Measurements from ENCODE around the gene PRAC2. TPM values are rescaled to one million over a fixed set of nuclear protein-coding genes. Genes with fewer than 3 reads are reported as not detected.

The PRAC2 gene
- polyA plus RNA-seq, 1 experiment, result not detected

DNA sequence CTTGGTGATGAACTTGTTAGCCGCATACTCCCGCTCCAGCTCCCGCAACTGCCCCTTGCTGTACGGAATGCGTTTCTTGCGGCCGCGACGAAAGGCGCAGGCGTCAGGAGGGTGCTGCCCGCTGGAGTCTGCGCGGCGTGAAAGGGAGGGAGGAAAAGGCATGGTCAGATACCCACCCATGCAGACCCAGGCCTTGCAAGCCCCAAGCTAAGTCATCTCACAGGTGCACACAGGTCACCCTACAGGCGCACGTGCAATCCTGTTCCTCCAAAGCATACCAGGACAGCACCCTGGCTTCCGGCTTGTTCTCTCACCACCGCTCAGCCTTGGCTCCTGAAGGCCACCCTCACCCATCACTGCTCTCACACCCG lies 3.9 kb downstream of the PRAC2 start:
- Histone ChIP-seq H3K4me3 (ENCODE audit: low read depth, low read length) (no peak overlapping the region), H3K9me3 (ENCODE audit: control insufficient read depth, insufficient read depth, low read length) (no peaks in the 10 kb centered on the region; the same call in 1 of the 2 replicates), H3K27ac (ENCODE audit: low read depth, low read length) (no peak overlapping the region), H3K27me3 (ENCODE audit: control insufficient read depth, insufficient read depth, low read length) (peaks cover 96% of the 10 kb centered on the region)
- TF ChIP-seq CTCF (IDR thresholded peaks at IDR 0.05; ENCODE audit: low read depth, low read length), result no peak
- no peak for DNase-seq (ENCODE audit: low read depth, low spot score)
- ChIA-PET POLR2A (interaction anchor here (0.6 kb wide), 1 partner anchor 937 kb away, joined by 4 read pairs; no protein-coding TSS in a partner anchor), CTCF (interaction anchor here (1.0 to 5.6 kb wide), 2 partner anchors 9 to 64 kb away, joined by 4 to 102 read pairs; no protein-coding TSS in a partner anchor)

GRCh38 chr17:48727415-48728175 lies 4.6 kb downstream of the PRAC2 start:
- DNase-seq (ENCODE audit: low read depth, low spot score), result no peak
- CTCF ChIA-PET, result interaction anchor here (1.2 to 5.6 kb wide), 2 partner anchors 63 kb away, joined by 3 to 102 read pairs; no protein-coding TSS in a partner anchor
- Histone ChIP-seq H3K9me3 (ENCODE audit: control insufficient read depth, insufficient read depth, low read length) (no peaks in the 10 kb centered on the region; the same call in 1 of the 2 replicates), H3K27ac (ENCODE audit: low read depth, low read length) (no peak overlapping the region), H3K4me3 (ENCODE audit: low read depth, low read length) (no peak overlapping the region), H3K27me3 (ENCODE audit: control insufficient read depth, insufficient read depth, low read length) (peaks cover 94% of the 10 kb centered on the region)
- TF ChIP-seq CTCF (IDR thresholded peaks at IDR 0.05; ENCODE audit: low read depth, low read length), result no peak
- POLR2A ChIA-PET, result no interaction called here

DNA sequence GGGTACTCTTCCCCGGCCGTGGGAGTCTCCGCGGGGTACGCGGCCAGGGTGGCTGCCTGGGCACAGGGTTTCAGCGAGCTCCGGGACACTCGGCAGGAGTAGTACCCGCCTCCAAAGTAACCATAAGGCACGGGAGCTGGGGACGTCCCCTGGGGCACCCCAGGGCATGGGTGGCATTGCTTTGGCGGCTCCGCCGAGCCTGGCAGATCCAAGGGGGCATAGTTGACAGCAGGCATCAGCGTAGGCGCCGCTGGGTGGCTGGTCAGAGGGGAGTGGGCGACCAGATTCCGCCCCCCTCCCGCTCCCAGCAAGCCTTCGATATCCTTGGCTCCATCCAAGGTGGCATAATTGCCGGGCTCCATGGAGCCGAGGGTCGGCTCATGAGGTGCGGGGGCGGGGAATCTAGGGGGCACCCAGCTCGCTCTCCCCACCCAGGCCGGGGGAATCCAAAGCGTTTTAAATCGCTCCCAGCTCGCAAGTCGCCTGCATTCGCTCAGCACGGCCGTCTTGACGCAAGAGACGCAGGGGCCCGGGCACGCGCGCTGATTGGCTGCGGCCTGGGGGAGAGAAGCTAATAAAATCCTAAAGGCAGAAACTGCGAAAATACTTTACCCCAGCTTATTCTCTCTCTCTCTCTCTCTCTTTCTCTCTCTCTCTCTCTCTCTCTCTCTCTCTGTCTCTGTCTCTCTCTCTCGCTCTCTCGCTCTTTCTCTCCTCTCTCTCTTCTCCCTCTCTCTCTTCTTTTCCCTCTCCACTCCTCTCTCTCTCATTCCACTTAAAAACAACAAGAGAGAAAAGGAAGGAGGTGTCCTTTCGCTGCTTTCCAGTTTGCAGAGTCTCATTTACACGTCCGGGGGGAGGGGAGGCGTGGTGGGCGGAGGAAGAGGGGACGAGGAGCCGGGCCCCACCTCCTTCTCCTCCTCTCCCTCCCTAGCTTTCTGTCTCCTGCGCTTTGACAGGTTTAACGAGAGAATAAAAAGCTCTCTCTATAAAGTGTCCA lies 5.5 kb downstream of the PRAC2 start, which contains the start of gene HOXB13:
HOXB13 (minus strand) TSS at position 519 of the 1,000 bp plus-strand sequence; CDS start at position 362, 157 bp downstream.
- H3K9me3 ChIP-seq (ENCODE audit: control insufficient read depth, insufficient read depth, low read length), result no peaks in the 10 kb centered on the region; the same call in 1 of the 2 replicates
- H3K27ac ChIP-seq (ENCODE audit: low read depth, low read length), result no peak within 1 kb of the TSS
- CTCF ChIA-PET, result interaction anchor here (1.2 kb wide), 1 partner anchor 62 kb away, joined by 3 read pairs; no protein-coding TSS in a partner anchor
- no peak for DNase-seq (ENCODE audit: low read depth, low spot score)
- H3K27me3 ChIP-seq (ENCODE audit: control insufficient read depth, insufficient read depth, low read length), result peaks cover 94% of the 10 kb centered on the region
- TF ChIP-seq CTCF (IDR thresholded peaks at IDR 0.05; ENCODE audit: low read depth, low read length), result no peak
- H3K4me3 ChIP-seq (ENCODE audit: low read depth, low read length), result no peak within 1 kb of the TSS; the same call in 1 of the 2 replicates
- POLR2A ChIA-PET, result interaction anchor here (0.6 kb wide), 1 partner anchor 17 kb away, joined by 4 read pairs; no protein-coding TSS in a partner anchor

DNA sequence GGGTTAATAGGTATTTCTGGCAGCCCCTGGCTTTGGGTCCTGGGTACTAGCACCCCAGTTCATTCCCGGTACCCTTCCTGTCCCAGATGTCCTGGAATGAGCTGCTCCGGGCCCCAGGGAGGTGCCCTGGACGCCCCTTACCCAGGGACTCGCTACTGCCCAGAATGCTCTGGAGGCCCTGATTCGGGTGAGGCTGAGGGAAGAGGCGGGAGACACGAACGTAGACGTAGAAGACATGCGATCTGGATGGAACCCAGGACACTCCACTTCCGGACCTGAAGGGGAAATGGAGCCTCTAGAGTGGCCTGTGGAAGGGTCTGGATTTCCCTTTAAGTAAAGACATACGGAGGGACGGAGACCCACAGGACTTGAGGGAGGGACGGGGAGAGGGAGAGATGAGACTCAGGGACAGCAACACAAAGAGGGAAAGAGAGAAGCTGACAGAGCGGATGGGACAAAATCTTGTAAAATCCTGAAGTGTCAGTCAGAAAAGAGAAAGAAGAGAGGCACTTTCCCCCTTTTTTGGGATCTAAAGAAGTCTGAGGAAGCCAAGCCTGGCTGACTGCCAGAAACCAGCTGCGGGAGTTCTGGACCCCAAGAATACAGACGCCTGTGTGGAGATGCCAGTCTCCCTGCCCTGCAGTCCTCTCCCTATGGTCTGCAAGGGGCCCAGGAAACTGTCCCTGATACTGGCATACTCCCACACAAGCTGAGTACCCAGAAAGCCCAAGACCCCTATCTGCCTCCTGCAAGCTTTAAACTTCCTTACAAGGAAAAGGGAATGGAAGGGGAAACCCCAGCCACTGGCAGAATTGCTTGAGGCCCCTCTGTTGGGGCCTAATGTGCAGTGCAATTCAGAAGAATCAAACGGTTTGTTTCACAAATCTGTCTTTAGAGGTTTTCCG lies 6.6 kb downstream of the PRAC2 start:
- no peak overlapping the region for H3K27ac ChIP-seq (ENCODE audit: low read depth, low read length)
- CTCF ChIA-PET, result interaction anchor here (0.9 kb wide), 1 partner anchor 51 kb away, joined by 3 read pairs; no protein-coding TSS in a partner anchor
- no peak for DNase-seq (ENCODE audit: low read depth, low spot score)
- H3K9me3 ChIP-seq (ENCODE audit: control insufficient read depth, insufficient read depth, low read length), result no peaks in the 10 kb centered on the region; the same call in 1 of the 2 replicates
- POLR2A ChIA-PET, result no interaction called here
- H3K4me3 ChIP-seq (ENCODE audit: low read depth, low read length), result no peak overlapping the region
- no peak for TF ChIP-seq CTCF (IDR thresholded peaks at IDR 0.05; ENCODE audit: low read depth, low read length)
- peaks cover 95% of the 10 kb centered on the region for H3K27me3 ChIP-seq (ENCODE audit: control insufficient read depth, insufficient read depth, low read length)

Data from AG04450 (cell line).